Neural cell (in vitro differentiated cells): Measurements from ENCODE around the gene ZSWIM6. TPM values are rescaled to one million over a fixed set of nuclear protein-coding genes. Genes with fewer than 3 reads are reported as not detected.

ENCODE experiments used
- H2AFZ ChIP-seq: fragments of 200-600, 300-800 bp; sonication (generic), shearing (Covaris generic); 2 replicates; pipeline ENCODE4 v1.6.0; 2014; ENCODE audit warnings: low read depth, mild to moderate bottlenecking, antibody characterized with exemption, low read length, moderate library complexity
- H3F3A ChIP-seq: fragments of 200-600 bp; shearing (Covaris generic); 2 replicates; pipeline ENCODE4 v1.6.1; 2016; ENCODE audit warnings: mild to moderate bottlenecking, moderate library complexity, mixed read lengths, antibody characterized with exemption, low read length; ENCODE audit not compliant: insufficient read depth, poor library complexity, severe bottlenecking
- H3K27ac ChIP-seq: fragments of 200-600, 300-800 bp; sonication (generic), shearing (Covaris generic); 2 replicates; pipeline ENCODE4 v1.5.1; 2014; ENCODE audit warnings: mild to moderate bottlenecking, low read length, moderate library complexity
- H3K27me3 ChIP-seq: fragments of 300-800, 200-600 bp; sonication (generic), shearing (Covaris generic); 2 replicates; pipeline ENCODE4 v1.6.0; 2014; ENCODE audit warnings: mild to moderate bottlenecking, low read depth, low read length, moderate library complexity; ENCODE audit not compliant: insufficient read depth
- H3K36me3 ChIP-seq: fragments of 300-800, 200-600 bp; sonication (generic), shearing (Covaris generic); 2 replicates; pipeline ENCODE4 v1.5.1; 2014; ENCODE audit warnings: mild to moderate bottlenecking, antibody characterized with exemption, low read length, moderate library complexity; ENCODE audit not compliant: insufficient read depth
- H3K4me2 ChIP-seq: fragments of 300-800, 200-600 bp; sonication (generic), shearing (Covaris generic); 2 replicates; pipeline ENCODE4 v1.6.0; 2014; ENCODE audit warnings: mild to moderate bottlenecking, low read length
- H3K4me3 ChIP-seq: fragments of 300-800, 200-600 bp; sonication (generic), shearing (Covaris generic); 2 replicates; pipeline ENCODE4 v1.5.1; 2014; ENCODE audit warnings: mild to moderate bottlenecking, low read length, moderate library complexity
- H3K79me2 ChIP-seq: fragments of 200-600 bp; shearing (Covaris generic); replicated peaks from 2 replicates; pipeline ENCODE4 v1.6.0; 2014; ENCODE audit warnings: mild to moderate bottlenecking, low read length, moderate library complexity; ENCODE audit not compliant: insufficient read depth
- H3K9ac ChIP-seq: fragments of 300-800, 200-600 bp; sonication (generic), shearing (Covaris generic); 2 replicates; pipeline ENCODE4 v1.6.1; 2016; ENCODE audit warnings: mild to moderate bottlenecking, low read length, mixed read lengths
- H3K9me2 ChIP-seq: fragments of 200-600 bp; shearing (Covaris generic); 2 replicates; pipeline ENCODE4 v1.6.1; 2016; ENCODE audit warnings: mild to moderate bottlenecking, low read length, mixed read lengths; ENCODE audit not compliant: insufficient read depth
- H3K9me3 ChIP-seq: fragments of 200-600, 300-800 bp; sonication (generic), shearing (Covaris generic); 2 replicates; pipeline ENCODE4 v1.6.1; 2016; ENCODE audit warnings: mild to moderate bottlenecking, mixed run types, low read length, moderate library complexity, mixed read lengths
- H4K20me1 ChIP-seq: fragments of 200-600 bp; shearing (Covaris generic); 2 replicates; pipeline ENCODE4 v1.6.1; 2016; ENCODE audit warnings: mild to moderate bottlenecking, mixed run types; ENCODE audit not compliant: insufficient read depth
- CTCF ChIP-seq: fragments of 450-650 bp; IDR thresholded peaks from 2 replicates; pipeline ENCODE4 v1.5.1; 2014; ENCODE audit warnings: antibody characterized with exemption, mild to moderate bottlenecking, moderate library complexity; ENCODE audit not compliant: poor library complexity, severe bottlenecking
- EP300 ChIP-seq: fragments of 450-650 bp; conservative IDR thresholded peaks from 2 replicates; pipeline ENCODE4 v1.6.1; 2014; ENCODE audit warnings: antibody characterized with exemption, mild to moderate bottlenecking, moderate library complexity; ENCODE audit not compliant: poor library complexity, severe bottlenecking
- EZH2 ChIP-seq: fragments of 200-600, 300-800 bp; shearing (Covaris generic), sonication (generic); IDR thresholded peaks from 2 replicates; pipeline ENCODE4 v1.6.1; 2014; ENCODE audit warnings: antibody characterized with exemption, low read length, borderline replicate concordance, mild to moderate bottlenecking; ENCODE audit not compliant: insufficient read depth, poor library complexity, severe bottlenecking
- MXI1 ChIP-seq: fragments of 450-650 bp; conservative IDR thresholded peaks from 2 replicates; pipeline ENCODE4 v1.6.1; 2014; ENCODE audit warnings: antibody characterized with exemption, mild to moderate bottlenecking; ENCODE audit not compliant: poor library complexity, severe bottlenecking
- RAD21 ChIP-seq: fragments of 450-650 bp; conservative IDR thresholded peaks from 2 replicates; pipeline ENCODE4 v1.6.1; 2014; ENCODE audit warnings: antibody characterized with exemption, mild to moderate bottlenecking, moderate library complexity
- SMC3 ChIP-seq: fragments of 450-650 bp; conservative IDR thresholded peaks from 2 replicates; pipeline ENCODE4 v1.6.1; 2014; ENCODE audit warnings: antibody characterized with exemption, mild to moderate bottlenecking, moderate library complexity; ENCODE audit not compliant: poor library complexity
- polyA plus RNA-seq: library from polyadenylated mRNA; depleted of rRNA; stranded (reverse); fragments of >200 nt; gene quantifications from 2 replicates; pipeline ENCODE4 v1.2.3, GENCODE V29; 2014

The ZSWIM6 gene
- polyA plus RNA-seq, 1 donor from 2014 or later = 43.6 TPM

- no peaks in the 10 kb centered on the region for H3K36me3 ChIP-seq
- no peak overlapping the region for H3K4me2 ChIP-seq
- peaks cover 98% of the 10 kb centered on the region for H3K79me2 ChIP-seq
- TF ChIP-seq EP300 (no peak), SMC3 (no peak)
- no peak overlapping the region for H2AFZ ChIP-seq
- H3K9me2 ChIP-seq = no peaks in the 10 kb centered on the region
- H4K20me1 ChIP-seq = peaks cover 55% of the 10 kb centered on the region
- H3F3A ChIP-seq = peaks cover 8% of the 10 kb centered on the region
- H3K9ac ChIP-seq = no peak overlapping the region
- no peak overlapping the region for H3K27ac ChIP-seq
- H3K4me3 ChIP-seq = no peak overlapping the region
- H3K9me3 ChIP-seq = no peaks in the 10 kb centered on the region
- H3K27me3 ChIP-seq = no peaks in the 10 kb centered on the region
Observed at GRCh38 chr5:61354199-61354598, 22.1 kb downstream of the ZSWIM6 start.

- peaks cover 97% of the 10 kb centered on the region for H3K79me2 ChIP-seq
Observed at GRCh38 chr5:61357745-61358144, 25.7 kb downstream of the ZSWIM6 start.

GRCh38 chr5:61362796-61363368, 30.8 kb downstream of the ZSWIM6 start:
- H3K27me3 ChIP-seq = no peaks in the 10 kb centered on the region
- H2AFZ ChIP-seq = no peak overlapping the region
- TF ChIP-seq RAD21 (peak; percentile 15), SMC3 (no peak)
- no peak overlapping the region for H3K9ac ChIP-seq
- H4K20me1 ChIP-seq = peaks cover 16% of the 10 kb centered on the region
- no peaks in the 10 kb centered on the region for H3F3A ChIP-seq
- H3K4me3 ChIP-seq = no peak overlapping the region
- H3K9me3 ChIP-seq = no peaks in the 10 kb centered on the region
- no peaks in the 10 kb centered on the region for H3K9me2 ChIP-seq
- no peaks in the 10 kb centered on the region for H3K36me3 ChIP-seq
- no peak overlapping the region for H3K27ac ChIP-seq
- no peak overlapping the region for H3K4me2 ChIP-seq
- peaks cover 97% of the 10 kb centered on the region for H3K79me2 ChIP-seq

More at GRCh38 chr5:61357745-61358144, 25.7 kb downstream of the ZSWIM6 start:
- H3K27me3 ChIP-seq = no peaks in the 10 kb centered on the region
- peaks cover 37% of the 10 kb centered on the region for H4K20me1 ChIP-seq
- no peaks in the 10 kb centered on the region for H3K9me3 ChIP-seq
- peaks cover 8% of the 10 kb centered on the region for H3F3A ChIP-seq
- no peaks in the 10 kb centered on the region for H3K36me3 ChIP-seq
- H2AFZ ChIP-seq = no peak overlapping the region
- no peak overlapping the region for H3K27ac ChIP-seq
- no peak overlapping the region for H3K4me3 ChIP-seq
- TF ChIP-seq EP300 (no peak), CTCF (peak; percentile 27), EZH2 (no peak), MXI1 (no peak)
- no peak overlapping the region for H3K9ac ChIP-seq
- H3K4me2 ChIP-seq = no peak overlapping the region
- no peaks in the 10 kb centered on the region for H3K9me2 ChIP-seq
